Liver (tissue), 3 donors: ENCODE results near the gene RFNG.
A peak's percentile ranks its signal among the peaks of the same experiment; 100 is the strongest.

ENCODE experiments used
- ATF3 ChIP-seq: IDR thresholded peaks from 2 replicates; pipeline ENCODE4 v1.6.1; 2016; ENCODE audit warnings: antibody characterized with exemption
- CTCF ChIP-seq: fragments of 150-350 bp; IDR thresholded peaks from 2 replicates; pipeline ENCODE4 v1.5.1; 2017; ENCODE audit warnings: improper control_type of control experiment, low read depth, low read length; ENCODE audit not compliant: missing input control
- FOXA1 ChIP-seq: IDR thresholded peaks from 2 replicates; pipeline ENCODE4 v1.6.1; 2016; ENCODE audit warnings: antibody characterized with exemption
- GABPA ChIP-seq, 2 donors: IDR thresholded peaks in 1 of 2; conservative IDR thresholded peaks in 1 of 2; 2 replicates each; pipeline ENCODE4 v1.6.1; 2016; ENCODE audit warnings: antibody characterized with exemption in 2 of 2, mild to moderate bottlenecking in 1 of 2, moderate library complexity in 1 of 2
- JUND ChIP-seq, 2 donors: IDR thresholded peaks; 2 replicates each; pipeline ENCODE4 v1.6.1; 2016; ENCODE audit warnings: antibody characterized with exemption in 2 of 2
- MAX ChIP-seq: IDR thresholded peaks from 2 replicates; pipeline ENCODE4 v1.6.1; 2016; ENCODE audit warnings: antibody characterized with exemption
- RAD21 ChIP-seq, 2 donors: IDR thresholded peaks; 2 replicates each; pipeline ENCODE4 v1.6.1; 2016; ENCODE audit warnings: antibody characterized with exemption in 2 of 2, mild to moderate bottlenecking in 2 of 2
- REST ChIP-seq: IDR thresholded peaks from 2 replicates; pipeline ENCODE4 v1.6.1; 2016; ENCODE audit warnings: antibody characterized with exemption, mild to moderate bottlenecking
- TAF1 ChIP-seq: conservative IDR thresholded peaks from 2 replicates; pipeline ENCODE4 v1.6.1; 2016; ENCODE audit warnings: antibody characterized with exemption, mild to moderate bottlenecking
- YY1 ChIP-seq: IDR thresholded peaks from 2 replicates; pipeline ENCODE4 v1.6.1; 2016; ENCODE audit warnings: antibody characterized with exemption, mild to moderate bottlenecking
- ZBTB33 ChIP-seq: IDR thresholded peaks from 2 replicates; pipeline ENCODE4 v1.6.1; 2016; ENCODE audit warnings: antibody characterized with exemption
- donor health status: healthy.
- donor health status: healthy.

DNA sequence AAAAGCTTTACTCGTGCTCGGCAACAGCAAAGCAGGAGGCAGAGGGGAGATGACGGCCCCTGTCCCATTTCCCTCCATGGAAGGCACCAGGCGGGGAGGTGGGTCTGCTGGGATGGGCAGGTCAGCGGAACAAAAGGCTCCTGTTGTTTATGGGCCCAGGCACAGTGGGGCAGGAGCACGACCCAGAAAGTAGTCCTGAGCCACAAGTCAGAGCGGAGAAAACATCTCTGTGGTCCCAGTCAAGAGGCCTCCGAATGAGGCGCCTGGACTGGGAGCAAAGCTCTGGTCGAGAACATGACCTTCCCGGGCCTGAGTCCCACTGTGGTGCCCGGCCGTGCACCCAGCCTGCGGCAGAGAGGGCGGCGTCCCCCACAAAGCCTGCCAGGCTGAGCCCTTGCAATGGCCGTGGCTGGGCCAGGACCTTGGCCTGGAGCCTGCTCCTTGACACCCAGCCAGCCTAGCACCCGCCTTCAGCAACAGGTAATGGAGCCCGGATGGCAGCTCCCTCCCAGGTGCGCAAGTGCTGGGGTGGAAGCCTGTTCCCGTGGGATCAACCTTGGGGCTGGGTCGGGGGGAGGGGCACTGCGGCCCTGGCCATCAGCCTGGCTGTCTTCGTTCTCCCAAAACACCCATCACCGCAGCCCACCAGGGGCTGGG lies 3.6 kb downstream of the RFNG start:
- TF ChIP-seq ATF3 (no peak), CTCF (no peak), MAX (no peak), FOXA1 (no peak), REST (no peak), RAD21 (IDR thresholded peaks at IDR 0.05) (no peak), TAF1 (no peak), YY1 (peak; percentile 84), JUND (IDR thresholded peaks at IDR 0.05) (no peak), ZBTB33 (no peak), GABPA (IDR thresholded peaks at IDR 0.05 in 1 of 2, conservative IDR thresholded peaks at IDR 0.05 in 1 of 2) (no peak)
